Erythroblast (primary cell): ENCODE results near the gene MAGI1.

Experiments used
- GATA1 ChIP-seq: IDR thresholded peaks from 2 replicates; pipeline ENCODE4 v1.6.1; 2011; ENCODE audit warnings: low read depth, mild to moderate bottlenecking, control low read depth, low read length, moderate library complexity
- POLR2A ChIP-seq: IDR thresholded peaks from 2 replicates; pipeline ENCODE4 v1.6.1; 2011; ENCODE audit warnings: mild to moderate bottlenecking, low read length

- TF ChIP-seq POLR2A (no peak), GATA1 (no peak)
Measured at GRCh38 chr3:65342084-65342683, 696.5 kb downstream of the MAGI1 start.
